Measurements from ENCODE around the gene FRMD4A. TPM values are rescaled to one million over a fixed set of nuclear protein-coding genes. Genes with fewer than 3 reads are reported as not detected.

FRMD4A gene
- polyA plus RNA-seq, 1 of the 3 experiments (the other 2 are of a cell fraction): 37.7 TPM

- H3K4me3 ChIP-seq (ENCODE audit: low read depth in 2 of 2, low read length in 1 of 2): no peak overlapping the region
- no peak overlapping the region for H2AFZ ChIP-seq (ENCODE audit: low read depth)
- no peaks in the 10 kb centered on the region for H3K79me2 ChIP-seq (ENCODE audit: insufficient read depth)
- H3K9ac ChIP-seq: no peak overlapping the region
- H3K27me3 ChIP-seq (ENCODE audit: insufficient read depth): no peaks in the 10 kb centered on the region; the same call in 1 of the 2 replicates
- no peak for DNase-seq
- H3F3A ChIP-seq (replicated peaks; ENCODE audit: insufficient read depth): no peaks in the 10 kb centered on the region
- no peak overlapping the region for H3K4me2 ChIP-seq
- POLR2A ChIA-PET: no interaction called here
- no peak overlapping the region for H3K27ac ChIP-seq (ENCODE audit: low read depth in 2 of 2, low read length in 1 of 2)
- H4K20me1 ChIP-seq (ENCODE audit: insufficient read depth): no peaks in the 10 kb centered on the region
- no peaks in the 10 kb centered on the region for H3K4me1 ChIP-seq (ENCODE audit: control insufficient read depth in 1 of 2, insufficient read depth in 2 of 2, low read depth in 1 of 2, low read length in 1 of 2)
- no peak for TF ChIP-seq SMC3 (IDR thresholded peaks at IDR 0.05; ENCODE audit: low read depth, low read length)
- TF ChIP-seq MEF2A (IDR thresholded peaks at IDR 0.05; ENCODE audit: borderline replicate concordance, low read depth): no peak
- TF ChIP-seq RFX5 (IDR thresholded peaks at IDR 0.05; ENCODE audit: low read length): no peak
- TF ChIP-seq TAF1 (IDR thresholded peaks at IDR 0.05; ENCODE audit: borderline replicate concordance, low read depth, low read length): no peak
- no peak for TF ChIP-seq YY1 (IDR thresholded peaks at IDR 0.05; ENCODE audit: low read depth)
- no peak for TF ChIP-seq TEAD4 (IDR thresholded peaks at IDR 0.05; ENCODE audit: borderline replicate concordance, insufficient read depth)
- no peak for TF ChIP-seq RCOR1 (IDR thresholded peaks at IDR 0.05; ENCODE audit: low read length)
- TF ChIP-seq USF1 (IDR thresholded peaks at IDR 0.05; ENCODE audit: borderline replicate concordance, low read depth): no peak
- TF ChIP-seq MXI1 (IDR thresholded peaks at IDR 0.05; ENCODE audit: low read depth, low read length): no peak
- TF ChIP-seq ZBTB33 (IDR thresholded peaks at IDR 0.05; ENCODE audit: borderline replicate concordance, low read depth): no peak
- no peak for TF ChIP-seq NFIC (IDR thresholded peaks at IDR 0.05; ENCODE audit: borderline replicate concordance)
- TF ChIP-seq TCF12 (IDR thresholded peaks at IDR 0.05): no peak
- TF ChIP-seq CTCF (IDR thresholded peaks at IDR 0.05): no peak
- TF ChIP-seq SIN3A (IDR thresholded peaks at IDR 0.05; ENCODE audit: borderline replicate concordance, low read depth, low read length): no peak
- TF ChIP-seq CHD2 (IDR thresholded peaks at IDR 0.05; ENCODE audit: low read length, partially characterized antibody): no peak
- TF ChIP-seq IRF3 (IDR thresholded peaks at IDR 0.05; ENCODE audit: low read depth, low read length): no peak
- TF ChIP-seq MAX (IDR thresholded peaks at IDR 0.05; ENCODE audit: low read depth): no peak
- H3K9me2 ChIP-seq: no peaks in the 10 kb centered on the region
- no peaks in the 10 kb centered on the region for H3K36me3 ChIP-seq (replicated peaks in 1 of 2; ENCODE audit: control insufficient read depth in 1 of 2, insufficient read depth in 2 of 2, low read length in 1 of 2)
- 23% methylated on average over 3 of the region's 3 CpGs for WGBS (ENCODE audit: low lambda C conversion rate)
- no peaks in the 10 kb centered on the region for H3K9me3 ChIP-seq
- CTCF ChIA-PET: no interaction called here
Measured at GRCh38 chr10:14270370-14270769, 60.4 kb downstream of the FRMD4A start.
